Spinal cord (tissue), 10 donors: Measurements from ENCODE around the gene GUCY1A1. TPM values are rescaled to one million over a fixed set of nuclear protein-coding genes. Genes with fewer than 3 reads are reported as not detected.
A peak's percentile ranks its signal among the peaks of the same experiment; 100 is the strongest.

Source experiments
- DNase-seq, 6 donors: peaks; one replicate each; pipeline versions ENCODE4 v3.0.0 to v3.0.0-alpha.2; 2013 to 2015; ENCODE audit warnings: low spot score in 6 of 6, low read depth in 4 of 6
- H3K27ac ChIP-seq: one replicate; pipeline ENCODE4 v1.5.1; 2013; ENCODE audit warnings: low read depth, low read length, control low read depth
- H3K27me3 ChIP-seq: one replicate; pipeline ENCODE4 v1.6.1; 2013; ENCODE audit warnings: low read length; ENCODE audit not compliant: control insufficient read depth, insufficient read depth
- H3K36me3 ChIP-seq: one replicate; pipeline ENCODE4 v1.6.1; 2013; ENCODE audit warnings: low read length; ENCODE audit not compliant: control insufficient read depth, insufficient read depth
- H3K4me1 ChIP-seq: one replicate; pipeline ENCODE4 v1.6.1; 2013; ENCODE audit warnings: low read length; ENCODE audit not compliant: control insufficient read depth, insufficient read depth
- H3K4me3 ChIP-seq: one replicate; pipeline ENCODE4 v1.5.1; 2013; ENCODE audit warnings: low read depth, low read length, control low read depth
- H3K9me3 ChIP-seq: one replicate; pipeline ENCODE4 v1.6.1; 2013; ENCODE audit warnings: low read length; ENCODE audit not compliant: control insufficient read depth, insufficient read depth
- WGBS: methylation state at CpG from one replicate; pipeline ENCODE4 v1.1.5; 2013; ENCODE audit warnings: missing lambda C conversion rate; ENCODE audit not compliant: insufficient coverage; 5-methylcytosine and 5-hydroxymethylcytosine counted together
- polyA plus RNA-seq, 2 donors: library from polyadenylated mRNA; unstranded; fragments of 120-200 nt; gene quantifications; one replicate each; pipeline ENCODE4 v1.2.1, GENCODE V29; 2013; ENCODE audit not compliant: insufficient read length in 2 of 2
- total RNA-seq, 2 donors: library from RNA; depleted of rRNA in 1 of 2; stranded (reverse); fragments of 120-200 nt in 1 of 2; fragments of >200 nt in 1 of 2; gene quantifications; one replicate each; pipeline versions ENCODE4 v1.2.3 to v1.2.4, GENCODE V29; 2013 to 2014
- donor health status: healthy.

Gene GUCY1A1
- total and polyA plus RNA-seq, 4 donors = 23.3 to 84.7 (median 58.9) TPM

DNA sequence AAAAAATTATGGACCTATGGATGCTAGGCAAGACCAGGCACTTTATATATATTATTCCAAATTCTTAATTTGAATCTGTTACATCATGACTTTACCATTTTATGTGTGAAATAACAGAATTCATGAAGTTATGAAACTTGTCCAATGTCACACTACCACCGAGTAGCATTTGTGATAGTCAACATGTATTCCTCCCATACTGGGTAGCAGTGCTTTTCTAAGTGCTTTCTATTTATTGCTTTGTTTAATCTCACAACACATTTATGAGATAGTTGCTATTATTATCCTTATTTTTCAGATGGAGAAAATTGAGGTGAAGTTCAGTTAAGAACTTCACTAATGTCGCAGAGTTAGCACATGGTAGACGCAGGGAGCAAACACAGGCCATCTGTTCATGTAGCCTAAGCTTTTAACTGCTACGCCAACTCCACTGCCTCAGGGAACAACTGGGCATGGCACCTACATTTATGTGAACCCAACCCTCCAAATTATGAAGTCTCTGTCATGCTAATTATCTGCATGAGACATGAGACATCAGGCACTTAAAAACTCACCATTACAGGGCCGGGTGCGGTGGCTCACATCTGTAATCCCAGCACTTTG, 20.8 kb downstream of the GUCY1A1 start:
- Histone ChIP-seq H3K36me3 (no peaks in the 10 kb centered on the region), H3K4me3 (no peak overlapping the region), H3K27me3 (no peaks in the 10 kb centered on the region), H3K4me1 (no peaks in the 10 kb centered on the region), H3K27ac (no peak overlapping the region), H3K9me3 (no peaks in the 10 kb centered on the region)
- WGBS = 92% methylated on average over 5 of the region's 6 CpGs
- no peak for DNase-seq

DNA sequence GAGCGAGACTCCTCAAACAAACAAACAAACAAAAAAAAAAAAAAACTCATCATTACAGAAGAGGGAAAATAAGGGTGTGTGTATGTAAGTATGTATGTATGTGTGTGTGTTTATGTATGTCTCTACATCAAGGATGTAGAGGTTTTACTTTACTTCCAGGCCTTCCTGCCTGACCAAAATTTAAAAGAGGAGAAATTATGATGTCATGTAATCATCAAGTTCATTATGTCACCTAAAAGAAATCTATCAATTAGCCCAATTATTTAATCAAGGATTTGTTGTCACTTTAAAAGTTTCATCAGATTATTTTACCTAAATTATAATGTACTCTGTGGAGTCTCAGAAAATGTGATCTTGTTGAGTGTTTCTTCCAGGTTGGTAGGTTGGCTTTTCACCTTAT, 21.6 kb downstream of the GUCY1A1 start:
- Histone ChIP-seq H3K4me1 (no peaks in the 10 kb centered on the region), H3K27me3 (no peaks in the 10 kb centered on the region), H3K27ac (no peak overlapping the region), H3K9me3 (no peaks in the 10 kb centered on the region), H3K36me3 (no peaks in the 10 kb centered on the region), H3K4me3 (no peak overlapping the region)
- DNase-seq = no peak
- WGBS = no CpG with 5 or more reads among the region's 1 CpG

GRCh38 chr4:155688860-155689259, 22.2 kb downstream of the GUCY1A1 start:
- Histone ChIP-seq H3K36me3 (no peaks in the 10 kb centered on the region), H3K27me3 (no peaks in the 10 kb centered on the region), H3K4me3 (no peak overlapping the region), H3K4me1 (no peaks in the 10 kb centered on the region), H3K9me3 (no peaks in the 10 kb centered on the region), H3K27ac (no peak overlapping the region)
- no CpG with 5 or more reads among the region's 2 CpGs for WGBS
- no peak for DNase-seq

- Histone ChIP-seq H3K27me3 (no peaks in the 10 kb centered on the region), H3K36me3 (no peaks in the 10 kb centered on the region), H3K4me1 (no peaks in the 10 kb centered on the region), H3K4me3 (no peak overlapping the region), H3K27ac (no peak overlapping the region), H3K9me3 (no peaks in the 10 kb centered on the region)
- no peak for DNase-seq
- 94% methylated on average over 2 of the region's 3 CpGs for WGBS
These were observed 23.6 kb downstream of the GUCY1A1 start for GRCh38 chr4:155690044-155690837.

GRCh38 chr4:155692361-155692760, 25.7 kb downstream of the GUCY1A1 start:
- no peaks in the 10 kb centered on the region for H3K27me3 ChIP-seq
- no peaks in the 10 kb centered on the region for H3K36me3 ChIP-seq
- no peaks in the 10 kb centered on the region for H3K4me1 ChIP-seq
- no peak overlapping the region for H3K27ac ChIP-seq
- H3K9me3 ChIP-seq = no peaks in the 10 kb centered on the region
- H3K4me3 ChIP-seq = no peak overlapping the region
- no peak for DNase-seq
- no CpG with 5 or more reads among the region's 1 CpG for WGBS

DNA sequence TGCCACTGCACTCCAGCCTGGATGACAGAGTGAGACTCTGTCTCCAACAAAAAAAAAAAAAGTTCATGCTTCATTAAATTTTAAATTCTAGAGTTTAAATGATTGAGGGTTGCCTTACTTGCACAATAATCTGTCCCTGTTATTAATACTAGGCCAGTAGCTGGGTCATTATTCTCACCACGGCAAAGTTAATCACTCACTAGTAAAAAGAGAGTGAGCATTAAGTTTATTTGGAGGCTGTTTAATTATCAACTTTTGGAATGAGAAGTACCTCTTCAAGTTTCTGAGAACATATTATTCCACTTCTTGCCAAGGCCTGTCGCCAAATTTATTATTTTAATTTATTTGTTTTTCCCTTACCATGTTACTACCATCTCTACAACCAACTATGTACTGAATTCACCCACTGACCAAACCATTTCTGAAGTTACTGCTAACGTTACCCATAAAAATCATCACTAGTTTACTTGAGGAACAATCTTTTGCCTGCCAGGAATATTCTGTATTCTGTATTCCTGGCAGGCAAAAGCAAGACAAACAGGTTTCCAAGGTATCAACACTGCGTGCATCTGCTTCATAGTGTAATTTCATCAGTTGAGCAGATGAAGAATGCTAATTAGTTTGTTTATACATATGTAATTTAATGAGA, 26.5 kb downstream of the GUCY1A1 start:
- Histone ChIP-seq H3K27ac (no peak overlapping the region), H3K9me3 (no peaks in the 10 kb centered on the region), H3K4me3 (no peak overlapping the region), H3K4me1 (no peaks in the 10 kb centered on the region), H3K27me3 (no peaks in the 10 kb centered on the region), H3K36me3 (no peaks in the 10 kb centered on the region)
- DNase-seq = peak in 2 of 6 donors; percentile 8 to 50
- 33% methylated on average over 1 of the region's 4 CpGs for WGBS

- Histone ChIP-seq H3K4me1 (no peaks in the 10 kb centered on the region), H3K27me3 (no peaks in the 10 kb centered on the region), H3K27ac (no peak overlapping the region), H3K4me3 (no peak overlapping the region), H3K9me3 (no peaks in the 10 kb centered on the region), H3K36me3 (no peaks in the 10 kb centered on the region)
- DNase-seq = no peak
- no CpG with 5 or more reads among the region's 2 CpGs for WGBS
These were observed 27.6 kb downstream of the GUCY1A1 start for GRCh38 chr4:155694100-155694785.

- no peak overlapping the region for H3K4me3 ChIP-seq
- no peaks in the 10 kb centered on the region for H3K27me3 ChIP-seq
- H3K9me3 ChIP-seq = no peaks in the 10 kb centered on the region
- no peak for DNase-seq
- WGBS = no CpG with 5 or more reads among the region's 1 CpG
- no peaks in the 10 kb centered on the region for H3K4me1 ChIP-seq
- no peaks in the 10 kb centered on the region for H3K36me3 ChIP-seq
- no peak overlapping the region for H3K27ac ChIP-seq
These were observed 29.6 kb downstream of the GUCY1A1 start for GRCh38 chr4:155696226-155696625.

DNA sequence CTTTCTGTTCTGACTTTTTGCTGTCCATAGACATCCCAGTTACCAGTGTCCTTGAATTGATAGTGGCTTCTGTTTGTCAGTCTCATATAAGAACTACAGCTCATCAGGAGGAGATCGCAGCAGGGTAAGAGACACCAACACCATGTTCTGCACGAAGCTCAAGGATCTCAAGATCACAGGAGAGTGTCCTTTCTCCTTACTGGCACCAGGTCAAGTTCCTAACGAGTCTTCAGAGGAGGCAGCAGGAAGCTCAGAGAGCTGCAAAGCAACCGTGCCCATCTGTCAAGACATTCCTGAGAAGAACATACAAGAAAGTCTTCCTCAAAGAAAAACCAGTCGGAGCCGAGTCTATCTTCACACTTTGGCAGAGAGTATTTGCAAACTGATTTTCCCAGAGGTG, 30.1 kb downstream of the GUCY1A1 start:
- Histone ChIP-seq H3K4me3 (no peak overlapping the region), H3K36me3 (no peaks in the 10 kb centered on the region), H3K27ac (no peak overlapping the region), H3K4me1 (no peaks in the 10 kb centered on the region), H3K27me3 (no peaks in the 10 kb centered on the region), H3K9me3 (no peaks in the 10 kb centered on the region)
- no peak for DNase-seq
- 90% methylated on average over 4 of the region's 6 CpGs for WGBS
